Chondrocyte (in vitro differentiated cells): Measurements from ENCODE around the gene DNAJA2. TPM values are rescaled to one million over a fixed set of nuclear protein-coding genes. Genes with fewer than 3 reads are reported as not detected.

Experiments used
- DNase-seq: peaks from one replicate; pipeline ENCODE4 v3.0.0; 2021; ENCODE audit warnings: mixed read lengths, low spot score
- H3K27ac Mint-ChIP-seq: one replicate; pipeline ENCODE4 v1.8.0; 2021; ENCODE audit warnings: mild to moderate bottlenecking, moderate library complexity, mixed read lengths; ENCODE audit not compliant: unreplicated experiment
- H3K27me3 Mint-ChIP-seq: 2 replicates; pipeline ENCODE4 v1.8.0; 2021; ENCODE audit warnings: low read depth, mixed read lengths
- H3K36me3 Mint-ChIP-seq: 2 replicates; pipeline ENCODE4 v1.8.0; 2021; ENCODE audit warnings: low read depth, mixed read lengths
- H3K4me1 Mint-ChIP-seq: 2 replicates; pipeline ENCODE4 v1.8.0; 2021; ENCODE audit warnings: low read depth, mild to moderate bottlenecking, mixed read lengths
- H3K4me3 Mint-ChIP-seq: one replicate; pipeline ENCODE4 v1.8.0; 2021; ENCODE audit warnings: mild to moderate bottlenecking, moderate library complexity, mixed read lengths; ENCODE audit not compliant: unreplicated experiment
- H3K9me3 Mint-ChIP-seq: 2 replicates; pipeline ENCODE4 v1.8.0; 2021; ENCODE audit warnings: low read depth, mixed read lengths
- CTCF ChIP-seq: fragments of 200-600 bp; sonication (generic); IDR thresholded peaks from 2 replicates; pipeline ENCODE4 v1.5.0; 2021; ENCODE audit warnings: antibody characterized with exemption, mild to moderate bottlenecking, moderate library complexity
- total RNA-seq: library from RNA; stranded (reverse); gene quantifications from 3 replicates; pipeline ENCODE4 v1.2.1, GENCODE V29; 2021

DNAJA2 gene
- total RNA-seq, 1 donor from 2014 or later, result 44.6 TPM

- Mint-ChIP-seq H3K4me1 (peaks cover 4% of the 10 kb centered on the region), H3K9me3 (no peaks in the 10 kb centered on the region), H3K27me3 (peaks cover 6% of the 10 kb centered on the region), H3K4me3 (no peak overlapping the region), H3K27ac (no peak overlapping the region), H3K36me3 (no peaks in the 10 kb centered on the region)
- no peak for DNase-seq
- TF ChIP-seq CTCF, result no peak
These were observed 24.4 kb upstream of the DNAJA2 start for GRCh38 chr16:46997844-46998243.

DNA sequence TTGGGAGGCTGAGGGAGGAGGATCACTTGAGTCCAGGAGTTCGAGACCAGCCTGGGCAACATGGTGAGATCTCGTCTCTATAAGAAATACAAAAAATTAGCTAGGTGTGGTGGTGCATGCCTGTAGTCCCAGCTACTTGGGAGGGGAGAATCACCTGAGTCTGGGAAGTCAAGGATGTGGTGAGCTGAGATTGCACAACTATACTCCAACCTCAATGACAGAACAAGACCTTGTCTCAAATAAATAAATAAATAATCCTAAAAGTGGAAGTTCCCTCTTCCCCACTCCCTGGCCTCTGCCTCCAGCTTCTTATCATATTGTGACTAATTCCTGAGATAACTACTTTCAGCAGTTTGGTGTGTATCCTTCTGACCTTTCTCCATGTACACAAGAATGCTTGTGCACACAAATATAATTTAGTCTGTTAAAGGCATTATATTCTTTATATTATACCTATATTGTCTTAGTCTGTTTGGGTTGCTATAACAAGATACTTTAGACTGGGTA lies 23.5 kb upstream of the DNAJA2 start:
- Mint-ChIP-seq H3K4me3 (no peak overlapping the region), H3K9me3 (no peaks in the 10 kb centered on the region), H3K27ac (no peak overlapping the region), H3K4me1 (peaks cover 4% of the 10 kb centered on the region), H3K36me3 (no peaks in the 10 kb centered on the region), H3K27me3 (peaks cover 6% of the 10 kb centered on the region)
- TF ChIP-seq CTCF, result no peak
- no peak for DNase-seq

- H3K9me3 Mint-ChIP-seq, result no peaks in the 10 kb centered on the region
- no peak overlapping the region for H3K27ac Mint-ChIP-seq
- no peak for DNase-seq
- H3K4me3 Mint-ChIP-seq, result no peak overlapping the region
- H3K4me1 Mint-ChIP-seq, result peaks cover 4% of the 10 kb centered on the region
- no peak for TF ChIP-seq CTCF
- no peaks in the 10 kb centered on the region for H3K36me3 Mint-ChIP-seq
- H3K27me3 Mint-ChIP-seq, result peaks cover 6% of the 10 kb centered on the region
These were observed 22.9 kb upstream of the DNAJA2 start for GRCh38 chr16:46996391-46996790.

DNA sequence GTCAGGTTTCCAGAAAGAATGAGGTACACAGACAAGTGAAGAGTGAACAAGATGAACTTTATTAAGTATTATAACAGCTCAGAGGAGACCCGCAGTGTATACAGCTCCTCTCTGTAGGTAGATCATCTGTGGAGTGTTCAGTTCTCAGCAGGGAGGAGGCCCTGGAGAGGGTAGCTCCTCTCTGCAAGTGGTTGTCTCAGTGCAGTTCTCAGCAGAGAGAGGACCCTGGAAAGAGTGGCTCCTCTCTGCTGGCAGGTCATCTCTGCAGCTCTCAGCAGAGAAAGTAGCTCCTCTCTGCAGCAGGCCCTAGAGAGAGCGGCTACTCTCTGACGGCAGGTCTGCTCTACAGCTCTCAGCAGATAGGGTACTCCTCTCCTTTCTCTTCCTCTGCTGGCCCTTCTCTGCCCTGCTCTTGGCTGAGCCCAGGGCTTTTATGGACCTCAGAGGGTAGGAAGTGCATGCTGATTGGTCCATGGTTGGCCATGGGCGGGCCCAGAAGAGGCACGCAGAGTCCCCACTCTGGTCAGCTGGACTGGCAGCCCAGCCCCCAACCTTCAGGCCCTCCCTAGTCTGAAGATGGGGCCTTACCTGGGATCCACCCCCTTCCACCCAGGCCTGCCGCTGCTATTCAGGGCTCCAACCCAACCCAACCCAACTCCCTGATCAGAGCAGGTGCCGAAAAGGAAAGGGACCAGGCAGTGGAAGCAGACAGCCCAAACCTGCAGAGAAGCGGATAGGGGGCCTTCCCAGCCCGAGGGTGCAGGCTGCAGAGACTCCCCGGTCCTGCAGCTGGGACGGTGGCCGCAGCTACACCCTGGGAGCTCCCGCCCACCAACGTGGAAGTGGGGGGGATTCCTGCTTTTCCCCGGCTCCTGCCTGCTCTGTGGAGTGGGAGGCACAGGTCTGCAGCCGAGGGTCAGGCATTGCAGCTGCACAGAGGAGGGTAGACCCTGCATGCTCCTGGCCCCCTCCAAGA lies 18.5 kb upstream of the DNAJA2 start:
- Mint-ChIP-seq H3K9me3 (no peaks in the 10 kb centered on the region), H3K27ac (no peak overlapping the region), H3K4me3 (no peak overlapping the region), H3K27me3 (peaks cover 10% of the 10 kb centered on the region), H3K4me1 (peaks cover 10% of the 10 kb centered on the region), H3K36me3 (no peaks in the 10 kb centered on the region)
- TF ChIP-seq CTCF, result no peak
- no peak for DNase-seq

DNA sequence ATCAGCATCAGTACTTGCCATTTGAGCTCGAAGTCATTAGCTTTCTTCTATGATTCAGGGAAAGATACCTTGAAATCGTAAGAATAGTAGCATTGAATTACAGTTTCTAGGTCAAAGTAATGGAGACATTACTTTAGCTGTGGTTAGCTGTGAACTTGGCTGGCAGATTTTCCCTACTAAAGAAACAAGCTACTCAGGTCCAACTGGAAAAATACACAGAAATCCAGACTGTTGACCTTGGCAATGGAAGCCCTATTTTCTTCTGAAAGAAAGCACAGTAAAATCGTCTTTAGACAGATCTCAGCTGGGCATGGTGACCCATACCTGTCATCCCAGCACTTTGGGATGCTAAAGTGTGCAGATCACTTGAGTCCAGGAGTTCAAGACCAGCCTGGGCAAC lies 13.4 kb upstream of the DNAJA2 start:
- no peak for DNase-seq
- no peaks in the 10 kb centered on the region for H3K36me3 Mint-ChIP-seq
- peak overlapping the region; percentile 27 for H3K27ac Mint-ChIP-seq

More for the DNA sequence above, 13.4 kb upstream of the DNAJA2 start:
- Mint-ChIP-seq H3K4me3 (no peak overlapping the region), H3K4me1 (peaks cover 8% of the 10 kb centered on the region), H3K27me3 (peaks cover 4% of the 10 kb centered on the region), H3K9me3 (no peaks in the 10 kb centered on the region)
- no peak for TF ChIP-seq CTCF
